ENCODE data around the gene SLC6A12. TPM values are rescaled to one million over a fixed set of nuclear protein-coding genes. Genes with fewer than 3 reads are reported as not detected.
A peak's percentile ranks its signal among the peaks of the same experiment; 100 is the strongest.

The SLC6A12 gene
- total and polyA plus RNA-seq, 2 donors from 2014 or later: 45.6 to 130 TPM

DNA sequence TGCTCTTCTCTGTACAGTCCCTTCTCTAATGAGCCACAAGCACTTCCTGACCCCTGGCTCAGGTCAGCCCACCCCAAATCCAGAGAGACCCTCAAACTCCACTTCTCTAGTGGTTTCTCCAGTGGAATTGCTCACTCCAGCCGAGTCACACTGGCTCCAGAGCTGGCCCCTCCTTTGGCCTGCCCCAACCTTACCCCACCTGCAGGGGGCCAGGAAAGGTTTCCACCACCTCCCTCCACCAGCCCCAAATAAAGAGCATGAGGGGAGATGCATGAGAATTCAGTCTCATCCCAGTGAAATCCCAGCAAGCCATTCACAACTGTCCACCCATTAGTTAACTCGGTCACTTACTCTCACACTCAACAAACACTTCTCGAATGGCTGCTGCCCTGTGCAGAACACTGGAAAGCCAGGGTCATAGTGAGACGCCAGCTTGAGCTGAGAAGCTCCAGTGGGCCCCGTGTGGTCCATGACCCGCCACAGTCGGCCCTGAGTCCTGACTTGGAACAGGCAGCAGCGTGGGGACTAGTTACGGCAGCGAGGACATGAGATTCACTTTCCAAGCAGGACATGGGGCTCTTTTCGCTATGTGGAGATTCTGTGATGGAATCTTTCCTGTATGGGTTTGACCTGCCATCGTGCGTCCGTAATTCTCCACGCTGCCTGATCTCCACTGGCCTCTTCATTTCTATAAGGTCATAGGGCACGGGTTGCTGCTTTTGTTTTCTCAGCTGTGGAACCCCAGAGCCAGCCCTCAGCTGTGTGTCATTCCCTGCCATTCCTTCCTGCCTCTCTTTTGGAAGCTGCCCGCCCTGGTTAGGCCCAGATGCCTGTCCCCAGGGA lies 44.2 kb downstream of the SLC6A12 start:
- peak in 2 of 5 donors; percentile 59 for DNase-seq
- Histone ChIP-seq H3K4me1 (ENCODE audit: control insufficient read depth in 2 of 3, insufficient read depth in 2 of 3, low read depth in 1 of 3, low read length in 3 of 3) (peaks cover 0 to 16% (median 11%) of the 10 kb centered on the region in 3 donors), H3K9ac (ENCODE audit: low read length in 3 of 3) (no peak overlapping the region), H3K36me3 (ENCODE audit: control insufficient read depth in 2 of 3, insufficient read depth in 3 of 3, low read length in 3 of 3) (no peaks in the 10 kb centered on the region), H3K27me3 (ENCODE audit: control insufficient read depth, insufficient read depth, low read length) (no peaks in the 10 kb centered on the region), H3K9me3 (ENCODE audit: control insufficient read depth in 2 of 3, insufficient read depth in 1 of 3, low read length in 3 of 3) (no peaks in the 10 kb centered on the region), H3K27ac (ENCODE audit: low read depth in 2 of 2, low read length in 2 of 2) (no peak overlapping the region), H3K4me3 (ENCODE audit: low read length in 3 of 3) (no peak overlapping the region)
- TF ChIP-seq, protein P1, sequence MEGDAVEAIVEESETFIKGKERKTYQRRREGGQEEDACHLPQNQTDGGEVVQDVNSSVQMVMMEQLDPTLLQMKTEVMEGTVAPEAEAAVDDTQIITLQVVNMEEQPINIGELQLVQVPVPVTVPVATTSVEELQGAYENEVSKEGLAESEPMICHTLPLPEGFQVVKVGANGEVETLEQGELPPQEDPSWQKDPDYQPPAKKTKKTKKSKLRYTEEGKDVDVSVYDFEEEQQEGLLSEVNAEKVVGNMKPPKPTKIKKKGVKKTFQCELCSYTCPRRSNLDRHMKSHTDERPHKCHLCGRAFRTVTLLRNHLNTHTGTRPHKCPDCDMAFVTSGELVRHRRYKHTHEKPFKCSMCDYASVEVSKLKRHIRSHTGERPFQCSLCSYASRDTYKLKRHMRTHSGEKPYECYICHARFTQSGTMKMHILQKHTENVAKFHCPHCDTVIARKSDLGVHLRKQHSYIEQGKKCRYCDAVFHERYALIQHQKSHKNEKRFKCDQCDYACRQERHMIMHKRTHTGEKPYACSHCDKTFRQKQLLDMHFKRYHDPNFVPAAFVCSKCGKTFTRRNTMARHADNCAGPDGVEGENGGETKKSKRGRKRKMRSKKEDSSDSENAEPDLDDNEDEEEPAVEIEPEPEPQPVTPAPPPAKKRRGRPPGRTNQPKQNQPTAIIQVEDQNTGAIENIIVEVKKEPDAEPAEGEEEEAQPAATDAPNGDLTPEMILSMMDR (IDR thresholded peaks at IDR 0.05; ENCODE audit: borderline replicate concordance, extremely low read depth, insufficient read depth): no peak
- intact Hi-C loops (cut with DNase I): no loop called here
- no peak for FAIRE-seq

DNA sequence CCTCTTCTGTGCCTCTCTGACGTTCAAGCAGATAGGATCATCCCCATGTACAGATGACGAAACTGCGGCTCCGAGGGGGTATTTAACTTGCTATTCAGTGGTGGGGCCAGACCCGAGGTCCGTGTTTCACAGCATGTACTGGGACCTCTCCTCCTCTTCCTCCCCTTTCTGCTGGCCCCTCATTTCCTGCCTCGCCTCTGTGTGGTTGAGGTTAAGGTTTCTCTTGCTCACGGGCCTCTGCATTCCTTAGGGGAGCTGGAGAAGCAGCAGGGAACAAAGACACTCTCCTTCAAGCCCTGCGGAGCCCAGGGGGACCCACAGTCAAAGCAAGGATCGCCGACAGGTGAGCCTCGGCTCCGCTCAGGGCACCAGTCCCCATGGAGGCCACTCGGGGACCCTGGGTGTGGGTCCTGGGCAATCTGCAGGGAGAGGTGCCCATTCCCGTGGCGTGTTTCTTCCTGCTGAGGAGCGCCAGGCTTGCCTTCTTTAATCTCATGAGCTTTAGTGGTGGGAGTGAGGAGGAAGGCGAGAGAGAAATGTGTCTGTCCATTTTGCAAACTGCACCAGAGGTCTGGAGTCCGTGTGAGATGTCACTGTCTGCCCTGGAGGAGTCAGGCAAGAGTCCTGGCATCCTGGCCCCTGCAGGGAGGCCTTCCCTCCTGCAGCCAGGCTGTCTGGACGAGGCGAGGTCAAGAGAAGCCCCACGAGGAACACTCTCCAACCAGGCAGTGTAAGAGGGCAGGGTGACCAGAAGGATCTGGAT lies 45.0 kb downstream of the SLC6A12 start:
- H3K9ac ChIP-seq (ENCODE audit: low read length in 3 of 3): no peak overlapping the region
- peak in 3 of 5 donors; percentile 44 to 72 (median 62) for DNase-seq
- no peaks in the 10 kb centered on the region for H3K36me3 ChIP-seq (ENCODE audit: control insufficient read depth in 2 of 3, insufficient read depth in 3 of 3, low read length in 3 of 3)
- no peaks in the 10 kb centered on the region for H3K27me3 ChIP-seq (ENCODE audit: control insufficient read depth, insufficient read depth, low read length)
- no peak for FAIRE-seq
- TF ChIP-seq, protein P1 (IDR thresholded peaks at IDR 0.05; ENCODE audit: borderline replicate concordance, extremely low read depth, insufficient read depth): no peak
- H3K27ac ChIP-seq (ENCODE audit: low read depth in 2 of 2, low read length in 2 of 2): no peak overlapping the region
- intact Hi-C loops (cut with DNase I): no loop called here
- H3K4me1 ChIP-seq (ENCODE audit: control insufficient read depth in 2 of 3, insufficient read depth in 2 of 3, low read depth in 1 of 3, low read length in 3 of 3): peaks cover 0 to 15% (median 12%) of the 10 kb centered on the region in 3 donors
- no peaks in the 10 kb centered on the region for H3K9me3 ChIP-seq (ENCODE audit: control insufficient read depth in 2 of 3, insufficient read depth in 1 of 3, low read length in 3 of 3)
- no peak overlapping the region for H3K4me3 ChIP-seq (ENCODE audit: low read length in 3 of 3)

DNA sequence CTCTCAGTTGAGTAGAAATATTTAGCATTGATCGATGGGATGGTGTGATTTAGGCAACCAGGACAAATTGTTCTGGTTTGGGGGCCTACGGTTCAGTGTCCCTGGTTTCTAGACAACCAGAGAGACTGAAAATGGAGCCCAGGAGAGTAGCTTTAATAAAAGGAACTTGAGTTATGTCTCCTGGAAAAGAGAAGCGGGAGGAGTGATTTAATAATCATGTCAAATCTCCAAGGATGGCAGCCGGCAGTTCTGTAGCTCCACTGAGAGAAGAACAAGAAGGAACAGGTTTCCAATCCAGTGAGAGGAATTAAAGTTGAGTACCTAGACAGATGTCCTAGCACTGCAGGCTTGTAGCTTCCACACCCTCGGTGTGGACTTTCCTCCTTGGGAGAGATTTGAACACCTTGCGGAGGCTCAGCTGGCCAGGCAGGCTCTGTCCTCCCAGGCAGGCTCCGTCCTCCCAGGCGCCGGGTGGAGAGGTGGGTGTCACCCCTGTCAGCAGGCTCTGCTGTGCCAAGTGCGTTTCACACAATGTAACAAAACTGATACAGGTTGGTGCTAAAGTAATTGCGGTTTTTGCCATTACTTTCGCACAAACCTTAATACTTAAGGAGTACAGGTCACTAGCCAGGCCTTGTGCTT lies 45.9 kb downstream of the SLC6A12 start:
- Histone ChIP-seq H3K4me3 (ENCODE audit: low read length in 3 of 3) (no peak overlapping the region), H3K27ac (ENCODE audit: low read depth in 2 of 2, low read length in 2 of 2) (peak overlapping the region in 1 of 2 donors; percentile 10), H3K9ac (ENCODE audit: low read length in 3 of 3) (no peak overlapping the region), H3K27me3 (ENCODE audit: control insufficient read depth, insufficient read depth, low read length) (no peaks in the 10 kb centered on the region), H3K4me1 (ENCODE audit: control insufficient read depth in 2 of 3, insufficient read depth in 2 of 3, low read depth in 1 of 3, low read length in 3 of 3) (peaks cover 0 to 21% (median 16%) of the 10 kb centered on the region in 3 donors), H3K9me3 (ENCODE audit: control insufficient read depth in 2 of 3, insufficient read depth in 1 of 3, low read length in 3 of 3) (no peaks in the 10 kb centered on the region), H3K36me3 (ENCODE audit: control insufficient read depth in 2 of 3, insufficient read depth in 3 of 3, low read length in 3 of 3) (no peaks in the 10 kb centered on the region)
- FAIRE-seq (no peak), DNase-seq (peak in 1 of 5 donors; percentile 42)
- TF ChIP-seq, protein P1 (IDR thresholded peaks at IDR 0.05; ENCODE audit: borderline replicate concordance, extremely low read depth, insufficient read depth): no peak
- intact Hi-C loops (cut with DNase I): no loop called here
